Duodenal mucosa (tissue), 2 donors: ENCODE results near the gene SOCS1.
"Not testable (repeated sequence)": the region's sequence is repeated elsewhere in the genome, so short reads cannot be mapped to it uniquely, and the experiment has no call there.

Experiments used
- H3K27ac ChIP-seq: one replicate; pipeline ENCODE4 v1.7.0; 2013; ENCODE audit warnings: low read depth, low read length
- H3K27me3 ChIP-seq, 2 donors: one replicate each; pipeline ENCODE4 v1.7.0; 2013; ENCODE audit warnings: low read length in 2 of 2, control low read depth in 1 of 2; ENCODE audit not compliant: insufficient read depth in 2 of 2, control insufficient read depth in 1 of 2
- H3K36me3 ChIP-seq, 2 donors: one replicate each; pipeline ENCODE4 v1.7.0; 2013; ENCODE audit warnings: low read length in 2 of 2, control low read depth in 1 of 2; ENCODE audit not compliant: insufficient read depth in 2 of 2, control insufficient read depth in 1 of 2
- H3K4me1 ChIP-seq, 2 donors: one replicate each; pipeline ENCODE4 v1.7.0; 2013; ENCODE audit warnings: low read length in 2 of 2, control low read depth in 1 of 2; ENCODE audit not compliant: insufficient read depth in 2 of 2, control insufficient read depth in 1 of 2
- H3K4me3 ChIP-seq, 2 donors: one replicate each; pipeline ENCODE4 v1.7.0; 2013; ENCODE audit warnings: low read length in 2 of 2, low read depth in 1 of 2
- H3K9ac ChIP-seq, 2 donors: one replicate each; pipeline ENCODE4 v1.7.0; 2013; ENCODE audit warnings: low read length in 2 of 2, low read depth in 1 of 2
- H3K9me3 ChIP-seq, 2 donors: one replicate each; pipeline ENCODE4 v1.7.0; 2013; ENCODE audit warnings: low read length in 2 of 2, control low read depth in 1 of 2; ENCODE audit not compliant: control insufficient read depth in 1 of 2

Gene SOCS1

GRCh38 chr16:11297492-11298142 is 41.6 kb upstream of the SOCS1 start:
- Histone ChIP-seq H3K36me3 (no peaks in the 10 kb centered on the region), H3K4me3 (peak overlapping the region; percentile 53 to 65), H3K27ac (no peak overlapping the region), H3K9ac (peak overlapping the region; percentile 13 to 32), H3K4me1 (peaks cover 13% of the 10 kb centered on the region in 2 donors), H3K9me3 (no peaks in the 10 kb centered on the region), H3K27me3 (peaks cover 0 to 5% of the 10 kb centered on the region in 2 donors)

GRCh38 chr16:11296706-11297491 is 40.9 kb upstream of the SOCS1 start:
- Histone ChIP-seq H3K36me3 (no peaks in the 10 kb centered on the region), H3K4me1 (peaks cover 13% of the 10 kb centered on the region in 2 donors), H3K27ac (no peak overlapping the region), H3K27me3 (peaks cover 0 to 5% of the 10 kb centered on the region in 2 donors), H3K9me3 (no peaks in the 10 kb centered on the region), H3K4me3 (peak overlapping the region; percentile 38 to 65), H3K9ac (peak overlapping the region; percentile 13 to 32)

- Histone ChIP-seq H3K27me3 (peaks cover 0 to 5% of the 10 kb centered on the region in 2 donors), H3K27ac (no peak overlapping the region)
These were observed 40.3 kb upstream of the SOCS1 start for GRCh38 chr16:11296351-11296705.

GRCh38 chr16:11295672-11296071 is 39.7 kb upstream of the SOCS1 start:
- H3K27me3 ChIP-seq, result peaks cover 0 to 5% of the 10 kb centered on the region in 2 donors
- H3K27ac ChIP-seq, result no peak overlapping the region
- H3K4me1 ChIP-seq, result peaks cover 13% of the 10 kb centered on the region in 2 donors

More at GRCh38 chr16:11296351-11296705, 40.3 kb upstream of the SOCS1 start:
- no peak overlapping the region for H3K4me3 ChIP-seq
- no peaks in the 10 kb centered on the region for H3K9me3 ChIP-seq
- no peaks in the 10 kb centered on the region for H3K36me3 ChIP-seq
- no peak overlapping the region for H3K9ac ChIP-seq
- peaks cover 13% of the 10 kb centered on the region in 2 donors for H3K4me1 ChIP-seq

GRCh38 chr16:11292076-11292748 is 36.2 kb upstream of the SOCS1 start:
- no peak overlapping the region for H3K4me3 ChIP-seq
- H3K27me3 ChIP-seq, result peaks cover 0 to 5% of the 10 kb centered on the region in 2 donors
- H3K9me3 ChIP-seq, result no peaks in the 10 kb centered on the region
- H3K36me3 ChIP-seq, result no peaks in the 10 kb centered on the region
- peaks cover 4 to 6% of the 10 kb centered on the region in 2 donors for H3K4me1 ChIP-seq
- no peak overlapping the region for H3K9ac ChIP-seq
- H3K27ac ChIP-seq, result no peak overlapping the region

More at GRCh38 chr16:11295672-11296071, 39.7 kb upstream of the SOCS1 start:
- H3K4me3 ChIP-seq, result no peak overlapping the region
- no peaks in the 10 kb centered on the region for H3K36me3 ChIP-seq
- no peak overlapping the region for H3K9ac ChIP-seq
- no peaks in the 10 kb centered on the region for H3K9me3 ChIP-seq

- H3K4me3 ChIP-seq, result no peak overlapping the region
- H3K36me3 ChIP-seq, result no peaks in the 10 kb centered on the region
- H3K9me3 ChIP-seq, result no peaks in the 10 kb centered on the region
- H3K27me3 ChIP-seq, result peaks cover 0 to 5% of the 10 kb centered on the region in 2 donors
- no peak overlapping the region for H3K27ac ChIP-seq
- no peaks in the 10 kb centered on the region for H3K4me1 ChIP-seq
- no peak overlapping the region for H3K9ac ChIP-seq
These were observed 35.2 kb upstream of the SOCS1 start for GRCh38 chr16:11291091-11291703.

- Histone ChIP-seq H3K27ac (no peak overlapping the region), H3K27me3 (peaks cover 0 to 5% of the 10 kb centered on the region in 2 donors), H3K4me1 (no peaks in the 10 kb centered on the region), H3K9me3 (no peaks in the 10 kb centered on the region), H3K4me3 (no peak overlapping the region), H3K9ac (no peak overlapping the region), H3K36me3 (no peaks in the 10 kb centered on the region)
These were observed 34.3 kb upstream of the SOCS1 start for GRCh38 chr16:11290102-11290893.

- not testable (repeated sequence) for H3K9ac ChIP-seq, H3K4me3 ChIP-seq, H3K27me3 ChIP-seq, H3K36me3 ChIP-seq, H3K9me3 ChIP-seq, H3K27ac ChIP-seq, H3K4me1 ChIP-seq
These were observed 33.7 kb upstream of the SOCS1 start for GRCh38 chr16:11289696-11290095.

- H3K27me3 ChIP-seq, result peaks cover 0 to 5% of the 10 kb centered on the region in 2 donors
- no peaks in the 10 kb centered on the region for H3K36me3 ChIP-seq
- no peak overlapping the region for H3K4me3 ChIP-seq
- H3K9me3 ChIP-seq, result no peaks in the 10 kb centered on the region
- no peak overlapping the region for H3K27ac ChIP-seq
- H3K4me1 ChIP-seq, result no peaks in the 10 kb centered on the region
- H3K9ac ChIP-seq, result no peak overlapping the region
These were observed 33.2 kb upstream of the SOCS1 start for GRCh38 chr16:11289202-11289601.
